HG02885 (cell line): Measurements from ENCODE around the gene RBM3.

Source experiments
- ATAC-seq: cut with Tn5 transposase; IDR thresholded peaks from one replicate; pipeline ENCODE4 v1.9.1; 2021; ENCODE audit warnings: mild to moderate bottlenecking; ENCODE audit not compliant: unreplicated experiment, poor library complexity

Gene RBM3

GRCh38 chrX:48575642-48576041, 1.4 kb downstream of the RBM3 start:
- ATAC-seq = no peak

- no peak for ATAC-seq
Observed at GRCh38 chrX:48576108-48576507, 1.8 kb downstream of the RBM3 start.

GRCh38 chrX:48578661-48579128, 4.4 kb downstream of the RBM3 start:
- no peak for ATAC-seq

- no peak for ATAC-seq
Observed at GRCh38 chrX:48579259-48579658, 5.0 kb downstream of the RBM3 start.

DNA sequence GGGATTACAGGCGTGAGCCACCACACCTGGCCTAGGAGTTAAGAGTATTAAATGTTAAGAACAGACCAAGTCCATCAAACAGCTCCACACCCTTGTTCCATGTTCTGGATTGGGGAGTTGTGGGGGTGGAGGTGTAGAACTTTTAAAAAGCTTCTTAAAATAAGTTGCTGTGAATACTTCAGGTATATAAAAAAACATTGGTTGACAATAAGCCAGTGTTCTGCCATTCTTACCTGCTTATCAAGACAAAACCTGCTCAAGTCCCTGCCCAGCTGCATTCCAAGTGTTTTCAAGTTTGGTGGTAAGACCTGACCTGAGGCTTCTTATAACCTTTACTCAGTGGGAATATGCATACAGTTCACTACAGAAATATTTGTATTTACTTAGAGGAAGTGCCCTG, 6.4 kb downstream of the RBM3 start:
- ATAC-seq = no peak

DNA sequence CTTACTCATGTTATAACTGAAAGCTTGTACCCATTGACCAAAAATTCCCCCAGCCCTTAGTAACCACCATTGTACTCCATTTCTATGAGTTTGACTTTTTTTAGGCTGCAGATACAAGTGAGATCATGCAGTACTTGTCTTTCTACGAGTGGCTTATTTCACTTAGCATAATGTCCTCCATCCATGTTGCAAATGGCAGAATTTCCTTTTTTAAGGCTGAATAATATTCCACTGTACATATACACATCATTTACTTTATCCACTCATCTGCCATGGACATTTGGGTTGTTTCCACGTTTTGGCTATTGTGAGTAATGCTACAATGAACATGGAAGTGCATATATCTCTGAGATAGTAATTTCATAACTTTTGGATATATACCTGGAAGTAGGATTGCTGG, 10.4 kb downstream of the RBM3 start:
- ATAC-seq = no peak

- no peak for ATAC-seq
Observed at GRCh38 chrX:48589482-48590162, 15.3 kb downstream of the RBM3 start.

GRCh38 chrX:48590203-48591103, 16.2 kb downstream of the RBM3 start:
- ATAC-seq = no peak

- ATAC-seq = no peak
Observed at GRCh38 chrX:48591255-48591791, 17.0 kb downstream of the RBM3 start.

DNA sequence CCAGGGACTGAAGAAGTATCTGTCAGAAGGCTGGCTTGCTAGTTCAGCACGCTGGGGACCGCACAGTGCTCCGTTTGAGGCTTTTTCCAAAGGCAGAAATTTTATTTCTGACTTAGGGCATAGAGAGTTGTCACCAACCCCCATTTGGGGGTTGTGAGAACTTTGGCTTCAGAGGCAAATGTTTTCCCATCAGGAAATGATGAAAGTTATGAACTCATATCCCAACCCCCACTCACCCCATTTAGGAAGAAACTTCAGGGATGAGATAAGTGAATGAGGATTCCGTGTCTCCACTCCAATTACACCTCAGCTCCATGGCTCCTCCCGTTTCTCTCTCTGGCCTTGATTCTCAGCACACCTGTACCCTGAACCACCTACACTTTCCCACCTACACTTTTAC, 18.7 kb downstream of the RBM3 start:
- no peak for ATAC-seq

DNA sequence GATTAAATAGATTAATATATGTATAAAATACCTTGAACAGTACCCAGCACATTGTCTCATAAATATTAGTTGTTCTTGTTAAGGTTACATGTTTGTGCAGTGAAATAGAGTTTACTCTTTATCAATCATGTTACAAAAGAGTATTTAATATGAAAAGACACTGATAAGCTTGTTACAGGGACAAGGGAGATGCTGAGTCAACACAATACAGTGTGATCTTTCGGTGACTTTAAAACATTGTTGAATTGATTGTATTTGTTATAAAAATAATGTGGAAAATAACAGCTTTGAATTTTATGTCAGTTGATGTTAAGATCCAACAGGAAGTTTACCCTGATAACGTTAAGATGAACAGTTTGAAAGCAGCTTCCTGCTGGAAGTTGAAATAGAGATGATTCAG, 21.6 kb downstream of the RBM3 start:
- ATAC-seq = no peak

DNA sequence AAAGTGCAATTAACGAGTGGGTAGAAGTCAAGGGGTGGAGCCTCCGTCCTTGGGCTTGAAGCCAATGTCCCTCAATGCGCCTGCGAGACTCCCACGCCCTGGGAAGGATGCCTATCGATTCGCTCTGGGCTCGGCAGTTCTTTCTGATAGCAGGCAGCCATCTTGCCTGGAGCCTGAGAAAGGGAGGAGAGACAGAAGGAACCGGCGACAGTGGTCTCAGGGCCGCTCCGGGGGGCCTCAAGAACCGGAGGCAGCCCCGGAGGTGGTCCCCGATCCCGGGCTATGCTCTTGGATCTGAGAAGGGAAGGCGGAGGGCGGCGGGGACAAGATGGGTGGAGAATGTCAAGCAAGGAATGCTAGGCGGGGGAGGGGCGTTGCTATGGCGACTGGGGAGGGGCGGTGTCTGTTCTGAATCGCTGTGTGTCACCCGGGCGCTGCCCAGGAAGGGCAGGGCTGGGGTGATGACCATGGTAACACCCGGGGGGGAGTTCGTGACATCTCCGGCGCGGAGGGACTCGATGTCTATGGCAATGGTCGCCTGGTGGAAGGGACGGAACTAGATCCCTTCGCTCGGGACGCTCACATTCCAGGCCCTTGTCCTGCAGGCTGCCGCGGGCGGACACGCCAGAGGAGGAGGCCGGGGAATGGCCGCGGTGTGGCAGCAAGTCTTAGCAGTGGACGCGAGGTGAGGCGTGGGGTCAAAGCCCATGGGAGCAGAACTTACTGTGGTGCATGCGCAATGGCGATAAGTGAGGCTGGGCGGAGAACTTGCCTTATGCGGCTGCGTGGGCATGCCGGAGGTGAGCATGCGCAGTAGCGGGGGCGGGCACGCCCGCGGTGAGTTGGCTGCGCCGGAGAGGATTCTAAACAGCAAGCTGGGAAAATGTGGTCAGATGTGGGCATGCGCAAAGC, 23.3 kb downstream of the RBM3 start, which contains the start of gene WDR13:
Gene WDR13, plus strand, starts transcription at position 140 of the 912 bp plus-strand sequence. Its CDS starts 505 bp downstream, at position 645.
- peak; percentile 73 for ATAC-seq

DNA sequence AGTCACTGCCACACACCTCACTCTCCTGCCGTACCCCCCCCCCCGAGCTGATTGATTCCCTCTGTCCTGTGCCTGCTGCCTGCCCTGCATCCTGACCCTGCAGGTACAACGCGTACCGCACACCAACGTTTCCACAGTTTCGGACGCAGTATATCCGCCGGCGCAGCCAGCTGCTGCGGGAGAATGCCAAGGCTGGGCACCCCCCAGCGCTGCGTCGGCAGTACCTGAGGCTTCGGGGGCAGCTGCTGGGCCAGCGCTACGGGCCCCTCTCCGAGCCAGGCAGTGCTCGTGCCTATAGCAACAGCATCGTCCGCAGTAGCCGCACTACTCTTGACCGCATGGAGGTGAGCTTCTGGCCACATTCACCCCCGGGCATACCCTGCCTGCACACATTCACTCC, 24.3 kb downstream of the RBM3 start:
- no peak for ATAC-seq

GRCh38 chrX:48599341-48599740, 25.1 kb downstream of the RBM3 start:
- ATAC-seq = no peak

DNA sequence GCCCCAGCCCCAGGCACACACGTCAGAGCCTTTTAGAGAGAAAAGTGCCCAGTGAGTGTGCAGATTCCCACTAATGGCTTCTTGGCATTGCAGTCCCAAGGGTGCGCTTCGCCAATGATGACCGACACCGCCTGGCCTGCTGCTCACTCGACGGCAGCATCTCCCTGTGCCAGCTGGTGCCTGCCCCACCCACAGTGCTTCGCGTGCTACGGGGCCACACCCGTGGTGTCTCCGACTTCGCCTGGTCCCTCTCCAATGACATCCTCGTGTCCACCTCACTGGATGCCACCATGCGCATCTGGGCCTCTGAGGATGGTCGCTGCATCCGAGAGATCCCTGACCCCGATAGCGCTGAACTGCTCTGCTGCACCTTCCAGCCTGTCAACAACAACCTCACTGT, 25.9 kb downstream of the RBM3 start:
- ATAC-seq = no peak

DNA sequence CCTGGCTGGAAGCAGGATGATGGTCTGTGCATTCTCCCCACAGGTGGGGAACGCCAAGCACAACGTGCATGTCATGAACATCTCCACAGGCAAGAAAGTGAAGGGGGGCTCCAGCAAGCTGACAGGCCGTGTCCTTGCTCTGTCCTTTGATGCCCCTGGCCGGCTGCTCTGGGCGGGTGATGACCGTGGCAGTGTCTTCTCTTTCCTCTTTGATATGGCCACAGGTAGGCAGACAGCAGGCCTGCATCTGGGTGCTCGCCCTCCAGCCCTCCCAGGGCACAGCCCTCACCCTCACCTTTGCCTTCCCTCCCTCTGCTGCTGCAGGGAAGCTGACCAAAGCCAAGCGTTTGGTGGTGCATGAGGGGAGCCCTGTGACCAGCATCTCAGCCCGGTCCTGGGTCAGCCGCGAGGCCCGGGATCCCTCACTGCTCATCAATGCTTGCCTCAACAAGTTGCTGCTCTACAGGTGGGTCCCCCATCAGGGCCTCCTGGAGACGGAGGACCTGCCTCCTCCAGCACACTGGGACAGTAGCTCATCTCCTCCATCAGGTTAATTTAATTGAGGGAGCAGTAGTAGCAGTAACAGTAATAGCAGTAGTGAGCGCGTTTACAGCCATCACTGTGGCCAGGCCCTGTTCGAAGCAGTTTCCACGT, 27.6 kb downstream of the RBM3 start:
- ATAC-seq = no peak

DNA sequence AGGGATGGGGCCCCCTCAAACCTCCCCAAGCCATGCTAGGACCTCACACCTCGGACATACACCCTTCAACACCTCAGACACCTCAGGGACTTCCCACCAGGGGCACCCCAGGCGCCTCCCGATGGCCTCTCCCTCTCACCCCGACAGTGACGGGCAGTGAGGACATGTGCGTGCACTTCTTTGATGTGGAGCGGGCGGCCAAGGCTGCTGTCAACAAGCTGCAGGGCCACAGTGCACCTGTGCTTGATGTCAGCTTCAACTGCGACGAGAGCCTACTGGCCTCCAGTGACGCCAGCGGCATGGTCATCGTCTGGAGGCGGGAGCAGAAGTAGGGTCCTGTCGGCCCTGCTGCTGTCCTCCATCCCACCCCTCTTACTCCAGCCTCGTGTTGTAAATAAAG, 30.4 kb downstream of the RBM3 start:
- ATAC-seq = no peak

DNA sequence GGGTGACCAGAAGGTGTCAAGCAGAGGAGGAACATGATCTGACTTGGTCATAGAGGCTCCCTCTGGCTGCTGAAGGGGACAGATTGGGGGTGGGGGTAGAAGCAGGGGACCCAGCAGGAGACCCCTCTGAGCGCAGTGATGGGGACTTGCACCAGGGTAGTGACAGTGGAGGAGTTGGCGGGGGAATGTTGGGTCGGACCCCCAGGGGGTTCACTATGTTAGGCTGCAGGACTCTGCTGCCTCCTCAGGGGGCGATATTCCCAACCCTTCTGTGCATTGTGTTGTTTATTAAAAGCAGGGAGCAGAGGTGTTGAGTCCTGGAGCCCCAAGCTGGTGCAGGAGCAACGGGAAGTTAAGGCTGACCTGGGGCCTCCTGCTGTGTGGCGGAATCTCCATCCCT, 31.8 kb downstream of the RBM3 start:
- ATAC-seq = no peak

GRCh38 chrX:48611703-48612102, 37.4 kb downstream of the RBM3 start:
- ATAC-seq = no peak
